Anterior cingulate cortex (tissue), 58 donors: ENCODE results near the gene SHISA6.

Experiments used
- DNase-seq, 58 donors: peaks; one replicate each; lab custom pipeline; 2025; lab: John Stamatoyannopoulos, UW

The SHISA6 gene

GRCh38 chr17:11561702-11562101 is 320.7 kb downstream of the SHISA6 start:
- no peak for DNase-seq

DNA sequence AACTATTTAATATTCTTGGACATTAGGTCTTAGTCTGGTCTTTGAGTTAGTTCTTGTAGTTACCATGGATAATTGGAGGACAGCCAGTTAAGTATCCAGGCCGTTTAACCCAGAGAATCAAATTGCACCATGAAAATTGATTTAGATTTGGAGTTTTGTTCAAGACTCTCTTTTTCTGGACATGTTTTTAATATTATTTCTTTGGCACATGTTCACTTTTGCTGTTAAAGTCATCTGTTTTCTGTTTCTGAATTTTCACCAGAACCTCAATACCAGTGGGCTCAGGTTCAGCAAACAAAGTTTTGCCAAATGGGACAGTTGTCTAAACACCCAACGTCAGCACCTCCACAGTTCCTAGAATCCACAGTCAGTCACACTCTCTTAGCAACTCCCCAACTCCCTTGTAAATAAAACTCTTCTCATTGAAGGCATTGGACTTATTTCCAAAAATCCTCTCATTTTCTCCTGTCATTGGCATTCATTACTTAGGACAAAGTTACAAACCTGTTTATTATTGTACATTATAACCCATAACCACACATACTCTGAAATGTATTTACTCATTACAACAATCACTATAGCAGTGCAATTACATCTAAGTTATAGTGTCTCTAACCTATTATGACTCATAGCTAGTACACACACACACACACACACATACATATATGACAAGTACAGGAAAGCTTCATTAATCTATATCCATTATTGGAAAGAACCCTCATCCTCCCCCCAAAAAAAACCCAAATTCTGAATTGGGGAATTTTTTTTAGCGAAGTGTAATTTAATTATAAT is 323.8 kb downstream of the SHISA6 start:
- peak in 6 of 58 donors; percentile 3 to 59 (median 12) for DNase-seq

DNA sequence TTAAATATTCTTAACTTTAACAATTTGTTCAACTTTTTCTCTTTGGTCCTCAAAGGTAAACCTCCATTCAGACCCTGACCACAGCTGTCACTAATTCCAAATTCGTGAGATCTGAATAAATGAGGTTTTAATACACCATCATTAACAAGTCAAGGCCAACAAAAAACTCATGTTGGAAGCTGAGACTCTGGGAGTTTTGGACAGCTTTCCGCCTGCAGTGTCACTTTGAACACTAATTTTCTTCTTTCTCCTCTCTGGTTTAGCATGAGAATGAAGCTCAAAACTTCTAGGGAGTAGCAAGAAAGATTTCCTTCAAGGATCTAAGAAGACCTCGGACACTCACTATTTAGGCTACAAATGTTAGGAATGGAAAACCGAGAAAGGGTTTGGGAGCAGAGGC is 324.6 kb downstream of the SHISA6 start:
- DNase-seq, result no peak

- no peak for DNase-seq
These were observed 338.0 kb downstream of the SHISA6 start for GRCh38 chr17:11578998-11579397.

DNA sequence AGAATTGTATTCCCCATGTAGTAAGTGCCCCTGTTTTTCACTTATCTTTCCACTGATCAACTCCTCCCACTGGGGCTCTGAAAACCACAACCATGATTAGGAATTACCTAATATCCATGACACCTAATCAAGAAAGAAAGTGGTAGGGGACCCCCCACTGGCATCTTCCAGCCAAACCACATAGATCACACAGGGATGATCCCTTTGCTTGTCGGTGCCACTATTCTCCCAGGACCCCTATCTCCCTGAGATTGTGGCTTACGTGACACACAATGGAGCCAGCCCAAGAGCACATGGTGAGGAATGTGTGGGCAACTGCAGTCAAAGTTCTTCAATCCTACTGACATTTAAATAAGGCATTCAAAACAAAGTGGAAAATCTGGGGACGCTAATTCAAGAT is 339.7 kb downstream of the SHISA6 start:
- DNase-seq, result no peak

DNA sequence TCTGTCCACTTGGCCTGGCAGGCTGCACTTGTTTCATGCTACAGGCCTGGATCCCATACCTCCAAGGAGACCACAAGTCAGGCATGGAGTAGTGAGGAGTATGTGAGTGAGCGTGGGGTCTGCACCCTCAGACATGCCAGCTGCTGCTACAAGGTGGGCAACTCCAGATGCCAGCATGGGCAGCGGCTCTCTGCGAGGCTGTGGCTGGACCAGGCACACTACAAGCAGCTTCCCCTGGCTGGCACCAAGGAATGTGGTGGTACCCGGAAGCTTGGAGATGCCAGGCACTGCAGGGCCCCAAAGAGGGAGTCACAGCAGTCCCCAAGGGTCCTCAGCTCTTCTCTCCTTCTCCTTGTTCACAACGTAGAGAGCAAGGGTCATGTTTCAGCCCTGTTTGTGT is 341.2 kb downstream of the SHISA6 start:
- no peak for DNase-seq

DNA sequence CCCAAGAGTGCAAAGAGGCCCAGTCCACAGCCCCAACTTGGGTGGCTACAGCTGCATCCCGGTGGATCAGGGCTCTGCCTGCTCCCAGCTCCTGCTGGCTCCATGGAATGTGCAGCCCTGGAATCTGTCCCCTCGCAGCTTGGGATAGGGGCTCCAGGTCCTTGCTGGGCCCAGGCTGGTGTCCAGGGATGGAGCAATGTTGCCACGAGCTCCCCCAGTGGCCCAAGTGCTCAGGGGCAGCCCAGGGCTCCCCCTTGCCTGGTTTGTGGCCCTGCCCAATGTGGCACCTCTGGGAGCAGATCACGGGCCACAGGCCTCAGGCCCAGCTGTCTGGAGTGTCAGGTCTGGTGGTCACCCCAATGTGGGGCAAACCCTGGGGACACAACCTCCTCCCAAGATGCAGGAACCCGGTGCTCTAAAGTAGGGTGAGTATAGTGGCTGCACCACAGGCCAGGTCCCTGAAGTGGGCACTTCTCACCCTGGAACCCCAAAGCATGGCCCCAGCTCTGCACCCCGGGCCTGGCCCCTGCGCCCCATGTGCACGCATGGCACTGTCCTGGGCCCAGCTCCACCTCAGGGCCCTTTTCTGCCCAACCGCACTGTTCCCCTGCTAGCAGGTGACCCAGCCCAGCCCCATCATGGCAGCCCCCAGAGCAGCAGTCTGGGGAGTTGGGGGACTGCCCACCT is 342.4 kb downstream of the SHISA6 start:
- DNase-seq, result no peak

DNA sequence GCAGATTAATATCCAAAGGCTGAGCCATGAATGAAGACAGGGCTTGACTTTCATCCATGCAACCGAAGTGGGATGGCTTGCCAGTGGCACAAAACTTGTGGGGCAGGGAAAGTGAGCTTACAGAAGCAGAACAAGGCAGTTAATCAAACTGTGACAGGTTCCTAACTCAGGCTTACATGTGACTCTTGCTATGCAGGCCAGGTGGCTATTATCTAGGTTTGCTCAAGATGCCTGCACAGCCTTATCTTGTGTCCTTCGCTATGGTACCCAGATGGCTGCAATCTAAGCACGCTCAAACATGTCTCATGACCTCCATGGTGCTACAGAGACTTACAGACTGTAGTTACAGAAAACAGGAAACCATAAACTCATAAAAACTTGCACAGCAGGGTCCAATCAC is 348.7 kb downstream of the SHISA6 start:
- no peak for DNase-seq

GRCh38 chr17:11598274-11599221 is 357.5 kb downstream of the SHISA6 start, which contains the start of gene DNAH9:
DNAH9 (plus strand) TSS chr17:11598470; CDS start chr17:11598499, 29 bp downstream.
- DNase-seq, result peak; percentile 25 to 97 (median 87)

- peak in 1 of 58 donors; percentile 40 for DNase-seq
These were observed 360.6 kb downstream of the SHISA6 start for GRCh38 chr17:11601661-11602060.

GRCh38 chr17:11608396-11608795 is 367.4 kb downstream of the SHISA6 start:
- DNase-seq, result peak in 4 of 58 donors; percentile 1 to 17 (median 6)

GRCh38 chr17:11610999-11611566 is 370.1 kb downstream of the SHISA6 start:
- peak in 1 of 58 donors; percentile 1 for DNase-seq

DNA sequence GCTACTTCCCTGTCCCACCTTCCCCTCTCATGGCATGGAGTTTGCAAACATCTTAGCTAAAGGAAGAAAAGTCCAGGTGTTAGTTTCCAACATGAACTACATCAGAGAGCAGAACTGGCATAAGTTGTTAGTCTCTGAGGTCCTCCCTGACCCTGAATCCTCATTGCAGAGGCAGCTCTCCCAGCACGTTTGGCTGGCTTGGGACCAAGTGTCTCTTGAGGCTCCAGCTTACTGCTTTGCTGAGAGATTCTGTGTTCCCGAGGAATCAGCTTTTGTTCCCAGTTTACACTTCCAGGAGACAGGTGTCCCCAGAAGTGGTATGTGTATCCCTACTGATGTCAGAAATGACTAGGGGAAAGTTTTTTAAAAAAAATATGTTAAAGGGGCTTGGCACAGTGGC is 371.9 kb downstream of the SHISA6 start:
- no peak for DNase-seq
